DMS114 treated with DMSO at 0.1 percent for 48 hours (cell line): ENCODE data around the gene PNLIPRP3.
A peak's percentile ranks its signal among the peaks of the same experiment; 100 is the strongest.

Experiments used
- DNase-seq: peaks from one replicate; lab custom pipeline; 2025; ENCODE audit not compliant: unreplicated experiment; lab: John Stamatoyannopoulos, UW

The PNLIPRP3 gene

GRCh38 chr10:116444527-116445142 is 17.0 kb downstream of the PNLIPRP3 start:
- DNase-seq: peak; percentile 51

- no peak for DNase-seq
Measured at GRCh38 chr10:116450861-116451260, 23.2 kb downstream of the PNLIPRP3 start.

GRCh38 chr10:116451711-116452337 is 24.2 kb downstream of the PNLIPRP3 start:
- no peak for DNase-seq

- DNase-seq: no peak
Measured at GRCh38 chr10:116452338-116452720, 24.7 kb downstream of the PNLIPRP3 start.

GRCh38 chr10:116457488-116457887 is 29.8 kb downstream of the PNLIPRP3 start:
- no peak for DNase-seq

GRCh38 chr10:116460219-116460618 is 32.6 kb downstream of the PNLIPRP3 start:
- no peak for DNase-seq

GRCh38 chr10:116461680-116462079 is 34.0 kb downstream of the PNLIPRP3 start:
- no peak for DNase-seq

- DNase-seq: no peak
Measured at GRCh38 chr10:116464257-116464656, 36.6 kb downstream of the PNLIPRP3 start.

GRCh38 chr10:116465546-116465945 is 37.9 kb downstream of the PNLIPRP3 start:
- no peak for DNase-seq

- DNase-seq: no peak
Measured at GRCh38 chr10:116466715-116467422, 39.2 kb downstream of the PNLIPRP3 start.

GRCh38 chr10:116469437-116469836 is 41.8 kb downstream of the PNLIPRP3 start:
- DNase-seq: no peak

- no peak for DNase-seq
Measured at GRCh38 chr10:116470071-116470470, 42.4 kb downstream of the PNLIPRP3 start.

- DNase-seq: peak; percentile 10
Measured at GRCh38 chr10:116470768-116471415, 43.2 kb downstream of the PNLIPRP3 start.

GRCh38 chr10:116472891-116473290 is 45.2 kb downstream of the PNLIPRP3 start:
- no peak for DNase-seq

GRCh38 chr10:116475866-116476265 is 48.2 kb downstream of the PNLIPRP3 start:
- no peak for DNase-seq

GRCh38 chr10:116476461-116476860 is 48.8 kb downstream of the PNLIPRP3 start:
- no peak for DNase-seq

- DNase-seq: no peak
Measured at GRCh38 chr10:116477986-116478664, 50.5 kb downstream of the PNLIPRP3 start.

- DNase-seq: no peak
Measured at GRCh38 chr10:116486770-116487448, 59.3 kb downstream of the PNLIPRP3 start.

- DNase-seq: no peak
Measured at GRCh38 chr10:116487522-116488430, 60.1 kb downstream of the PNLIPRP3 start.

- DNase-seq: no peak
Measured at GRCh38 chr10:116489460-116489859, 61.8 kb downstream of the PNLIPRP3 start.
